HG02678 (cell line): ENCODE results near the gene GLMN.

Experiments used
- ATAC-seq: cut with Tn5 transposase; IDR thresholded peaks from one replicate; pipeline ENCODE4 v1.9.1; 2021; ENCODE audit warnings: mild to moderate bottlenecking, moderate library complexity; ENCODE audit not compliant: unreplicated experiment

The GLMN gene, protein sequence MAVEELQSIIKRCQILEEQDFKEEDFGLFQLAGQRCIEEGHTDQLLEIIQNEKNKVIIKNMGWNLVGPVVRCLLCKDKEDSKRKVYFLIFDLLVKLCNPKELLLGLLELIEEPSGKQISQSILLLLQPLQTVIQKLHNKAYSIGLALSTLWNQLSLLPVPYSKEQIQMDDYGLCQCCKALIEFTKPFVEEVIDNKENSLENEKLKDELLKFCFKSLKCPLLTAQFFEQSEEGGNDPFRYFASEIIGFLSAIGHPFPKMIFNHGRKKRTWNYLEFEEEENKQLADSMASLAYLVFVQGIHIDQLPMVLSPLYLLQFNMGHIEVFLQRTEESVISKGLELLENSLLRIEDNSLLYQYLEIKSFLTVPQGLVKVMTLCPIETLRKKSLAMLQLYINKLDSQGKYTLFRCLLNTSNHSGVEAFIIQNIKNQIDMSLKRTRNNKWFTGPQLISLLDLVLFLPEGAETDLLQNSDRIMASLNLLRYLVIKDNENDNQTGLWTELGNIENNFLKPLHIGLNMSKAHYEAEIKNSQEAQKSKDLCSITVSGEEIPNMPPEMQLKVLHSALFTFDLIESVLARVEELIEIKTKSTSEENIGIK

DNA sequence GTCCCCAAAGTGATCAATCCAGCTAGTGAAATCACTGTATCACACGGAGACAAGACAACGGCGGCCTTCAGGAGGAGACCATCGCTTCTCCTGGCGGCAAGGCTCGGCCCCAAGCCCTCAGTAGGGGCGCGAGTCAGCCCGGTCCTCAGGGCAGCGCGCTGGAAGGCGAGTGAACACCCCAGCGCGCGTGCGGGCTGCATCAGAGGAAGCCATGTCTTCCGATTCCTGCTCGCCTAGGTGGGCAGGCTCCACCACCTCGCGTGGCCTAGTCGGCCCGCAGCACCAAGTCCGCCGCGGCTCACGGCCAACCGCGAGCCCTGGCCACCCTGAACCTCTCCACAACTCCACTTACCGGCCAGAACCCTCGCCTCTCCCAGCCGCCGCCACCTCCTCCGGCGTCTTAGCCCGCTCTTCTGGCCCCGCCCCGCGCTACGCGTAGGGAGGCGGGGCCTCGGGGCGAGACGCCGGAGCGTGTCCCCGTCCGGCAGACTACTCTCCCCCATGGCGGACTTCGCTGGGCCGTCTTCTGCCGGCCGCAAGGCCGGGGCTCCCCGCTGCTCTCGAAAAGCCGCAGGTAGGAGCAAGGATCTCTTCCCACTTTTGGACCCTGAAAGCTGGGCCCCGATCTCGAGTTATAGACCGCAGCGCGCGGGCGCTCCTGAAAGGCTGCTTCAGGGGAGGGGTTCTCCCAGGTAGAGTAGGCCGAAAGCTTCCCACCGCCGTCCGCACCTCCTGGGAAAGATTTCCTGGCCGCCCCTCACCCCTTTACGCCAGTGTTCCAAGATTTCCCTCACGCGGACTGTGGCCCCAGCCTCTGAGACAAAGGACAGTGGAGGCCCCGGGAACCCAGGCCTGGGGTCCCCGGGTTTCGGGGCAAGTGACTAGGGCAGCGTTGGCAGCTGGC lies at the start of gene GLMN, which contains the start of gene RPAP2:
TSS of gene GLMN (minus strand) at position 415 of the 904 bp plus-strand sequence. CDS start 988 bp downstream, outside the sequence.
TSS of gene RPAP2 (plus strand) at position 487 of the 904 bp plus-strand sequence. CDS start at position 502, 15 bp downstream.
- ATAC-seq, result peak; percentile 98

DNA sequence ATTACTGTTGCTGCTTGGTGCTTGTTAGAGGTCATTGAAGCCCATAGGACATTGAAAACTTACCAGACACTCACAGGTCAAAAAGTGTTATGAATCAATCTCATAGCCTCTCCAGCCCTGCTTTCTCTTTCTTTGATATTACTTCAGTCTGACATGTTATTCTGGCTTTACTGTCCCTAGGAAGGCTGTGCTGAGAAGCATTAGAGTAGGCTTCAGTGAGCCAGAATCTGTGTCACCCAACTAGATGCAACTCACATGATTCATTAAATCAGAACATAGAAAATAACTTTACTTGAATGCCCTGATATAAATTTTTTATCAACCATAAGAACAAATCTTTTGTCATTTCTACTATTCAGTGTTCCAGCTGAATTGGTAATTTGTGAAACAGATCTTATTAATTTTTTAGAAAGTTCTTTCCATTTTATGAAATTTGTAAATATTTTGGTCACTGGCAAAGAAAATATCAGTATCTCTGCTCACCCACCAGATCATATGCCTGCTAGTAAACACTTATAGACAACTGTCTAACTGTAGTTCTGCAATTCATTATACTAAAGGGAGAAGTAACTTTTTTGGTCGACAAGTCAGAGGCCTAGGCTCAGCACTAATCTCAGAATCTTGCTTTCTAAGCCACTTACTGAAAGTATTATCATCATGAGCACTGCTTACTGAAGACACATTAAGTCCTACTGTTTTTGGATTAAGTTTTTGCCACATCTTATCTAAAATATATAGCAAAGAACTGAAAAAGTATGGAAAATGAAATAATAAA lies 48.3 kb upstream of the GLMN start:
- ATAC-seq, result no peak

DNA sequence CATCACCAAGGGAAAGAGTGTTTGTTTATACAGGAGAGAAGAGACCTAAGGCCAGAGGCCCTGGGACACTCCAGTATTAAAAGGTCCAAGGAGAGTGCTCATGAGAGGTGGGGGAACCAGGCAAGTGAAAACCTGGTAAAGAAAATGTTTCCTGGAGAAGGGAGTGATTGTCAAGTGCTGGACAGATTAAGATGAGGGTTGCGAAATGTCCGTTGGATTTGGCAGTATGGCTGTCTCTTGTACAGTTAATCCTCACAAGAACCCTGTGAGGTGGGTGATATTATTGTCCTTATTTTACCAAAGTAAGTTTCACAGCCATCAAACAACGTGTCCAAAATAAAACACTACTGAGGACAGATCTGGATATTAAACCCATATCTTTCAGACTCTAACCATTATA lies 44.3 kb upstream of the GLMN start:
- ATAC-seq, result no peak

DNA sequence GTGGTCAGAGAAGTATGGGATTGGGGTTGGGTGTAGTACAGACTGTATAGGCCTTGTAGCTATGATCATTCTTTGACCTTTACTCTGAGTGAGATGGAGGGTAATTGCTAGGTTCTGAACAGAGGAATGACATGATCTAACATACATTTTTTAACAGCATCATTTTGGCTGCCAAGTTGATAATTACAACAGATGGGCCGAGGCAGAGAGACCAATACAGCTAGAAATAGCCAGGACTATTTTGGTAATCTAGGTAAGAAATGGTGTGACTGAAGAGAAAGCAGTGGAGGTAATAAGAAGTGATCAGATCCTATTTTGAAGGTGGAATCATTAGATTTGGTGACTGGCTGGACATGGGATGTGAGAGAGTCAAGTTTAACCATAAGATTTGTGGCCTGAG lies 43.6 kb upstream of the GLMN start:
- ATAC-seq, result no peak

DNA sequence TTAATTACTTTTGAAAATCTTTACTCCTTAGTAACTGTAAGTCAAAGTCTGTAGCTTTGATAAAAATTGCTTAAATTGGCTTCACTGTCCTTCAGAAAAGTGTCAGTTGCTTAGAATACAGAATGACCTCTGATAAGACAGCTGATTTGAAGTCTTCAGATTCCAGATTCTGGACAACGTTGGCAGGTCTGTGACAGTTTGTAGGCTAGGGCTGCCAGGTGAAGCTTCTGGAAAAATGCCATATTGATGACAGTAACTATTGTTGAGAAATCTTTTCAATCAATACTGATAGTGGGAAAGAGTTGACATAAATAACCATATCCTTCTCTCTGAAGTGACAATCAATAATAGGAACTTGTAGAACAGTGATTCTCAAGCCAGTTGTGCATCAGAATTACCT lies 41.4 kb upstream of the GLMN start:
- no peak for ATAC-seq

DNA sequence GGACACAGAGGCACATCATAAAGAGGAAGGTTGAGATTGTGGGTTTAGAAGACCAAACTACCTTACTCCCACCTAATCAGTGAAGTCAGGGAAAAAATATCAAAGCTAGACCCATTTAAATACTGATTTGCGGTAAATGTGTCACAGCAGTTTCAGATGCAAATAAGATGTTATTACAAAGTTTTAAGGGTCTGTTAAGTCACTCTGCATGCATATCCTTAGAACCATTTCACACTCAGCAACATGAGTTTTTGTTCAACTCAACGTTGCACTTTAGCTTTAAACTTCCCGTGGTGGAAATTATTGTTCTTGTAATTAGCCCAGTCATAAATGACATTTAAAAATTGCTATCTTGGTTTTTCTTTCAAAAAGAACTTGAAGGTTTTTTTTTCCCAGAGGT lies 34.9 kb upstream of the GLMN start:
- ATAC-seq, result no peak

DNA sequence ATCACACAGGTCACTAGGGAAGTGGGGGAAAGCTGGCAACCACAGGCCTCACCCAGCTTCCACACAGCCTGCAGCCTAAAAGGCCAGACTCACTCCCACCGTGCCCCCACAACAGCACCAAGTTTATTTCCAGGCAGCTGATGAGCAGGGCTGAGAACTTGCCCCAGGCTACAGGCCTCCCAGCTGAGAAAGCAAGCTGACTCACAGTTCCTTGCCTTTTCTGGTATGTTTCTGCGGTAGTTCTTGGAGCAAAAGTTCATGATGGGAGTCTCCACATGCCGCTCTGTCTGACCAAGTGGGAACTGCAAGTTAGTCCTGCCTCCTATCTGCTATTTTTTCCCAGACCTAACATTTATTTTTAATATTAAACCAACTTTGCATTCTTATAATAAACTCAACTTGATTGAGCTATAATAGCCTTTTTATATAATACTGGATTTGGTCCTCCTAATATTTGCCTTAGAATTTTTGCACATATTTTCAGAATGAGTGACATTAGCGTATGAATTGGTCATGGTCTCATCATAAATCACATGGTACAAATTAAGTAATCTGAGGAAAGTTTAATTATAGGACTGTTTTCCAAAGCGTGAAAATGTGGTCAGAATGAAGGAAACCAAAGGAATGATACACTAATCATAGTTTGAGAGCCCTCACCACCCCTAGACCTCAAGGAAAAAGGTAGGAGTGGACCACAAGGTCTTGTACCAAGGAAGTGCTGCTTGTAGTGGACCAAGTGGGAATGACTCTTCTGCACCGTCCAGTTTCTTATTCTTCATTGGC lies 30.8 kb upstream of the GLMN start:
- ATAC-seq, result no peak

DNA sequence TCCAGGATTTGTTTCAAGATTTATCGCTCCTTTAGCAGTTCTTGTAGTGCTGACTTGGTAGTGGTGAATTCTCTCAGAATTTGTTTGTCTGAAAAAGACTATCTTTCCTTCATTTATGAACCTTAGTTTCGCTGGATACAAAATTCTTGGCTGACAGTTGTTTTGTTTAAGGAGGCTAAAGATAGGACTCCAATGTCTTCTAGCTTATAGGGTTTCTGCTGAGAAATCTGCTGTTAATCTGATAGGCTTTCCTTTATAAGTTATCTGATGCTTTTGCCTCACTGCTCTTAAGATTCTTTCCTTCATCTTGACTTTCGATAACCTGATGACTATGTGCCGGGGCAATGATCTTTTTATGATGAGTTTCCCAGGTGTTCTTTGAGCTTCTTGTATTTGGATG lies 29.0 kb upstream of the GLMN start:
- no peak for ATAC-seq

DNA sequence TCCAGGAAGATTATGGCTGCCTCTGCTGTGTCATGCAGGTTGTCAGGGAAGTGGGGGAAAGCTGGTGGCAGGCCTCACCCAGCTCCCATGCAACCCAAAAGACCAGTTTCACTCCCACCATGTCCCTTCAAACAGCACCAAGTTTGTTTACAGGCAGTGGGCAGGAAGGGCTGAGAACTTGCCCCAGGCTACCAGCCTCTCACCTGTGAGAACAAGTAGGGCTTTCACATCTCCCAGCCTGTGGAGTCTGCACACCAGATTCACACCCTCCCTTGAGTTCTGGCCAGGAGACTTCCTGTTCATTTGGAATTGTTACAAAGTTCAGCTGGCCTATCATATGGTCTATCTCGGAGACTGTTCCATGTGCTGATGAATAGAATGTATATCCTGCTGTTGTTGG lies 27.9 kb upstream of the GLMN start:
- no peak for ATAC-seq

DNA sequence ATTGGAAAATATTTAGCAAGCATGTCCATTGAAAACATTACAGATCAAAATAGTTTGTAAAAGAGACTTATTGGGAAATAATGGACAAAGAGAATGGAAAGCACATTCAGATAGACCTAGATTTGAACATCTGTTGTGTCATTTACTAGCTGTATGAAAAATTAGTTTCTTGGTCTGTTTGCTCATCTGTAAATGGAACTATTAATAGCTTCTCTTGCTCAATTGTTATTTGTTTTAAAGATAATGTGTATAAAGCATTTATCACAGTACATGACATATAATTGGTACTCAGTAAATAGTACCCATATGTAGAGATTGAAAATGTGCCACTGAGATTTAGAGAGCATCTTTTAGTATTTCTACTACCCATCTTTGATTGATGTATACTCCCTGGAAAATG lies 26.0 kb upstream of the GLMN start:
- no peak for ATAC-seq

DNA sequence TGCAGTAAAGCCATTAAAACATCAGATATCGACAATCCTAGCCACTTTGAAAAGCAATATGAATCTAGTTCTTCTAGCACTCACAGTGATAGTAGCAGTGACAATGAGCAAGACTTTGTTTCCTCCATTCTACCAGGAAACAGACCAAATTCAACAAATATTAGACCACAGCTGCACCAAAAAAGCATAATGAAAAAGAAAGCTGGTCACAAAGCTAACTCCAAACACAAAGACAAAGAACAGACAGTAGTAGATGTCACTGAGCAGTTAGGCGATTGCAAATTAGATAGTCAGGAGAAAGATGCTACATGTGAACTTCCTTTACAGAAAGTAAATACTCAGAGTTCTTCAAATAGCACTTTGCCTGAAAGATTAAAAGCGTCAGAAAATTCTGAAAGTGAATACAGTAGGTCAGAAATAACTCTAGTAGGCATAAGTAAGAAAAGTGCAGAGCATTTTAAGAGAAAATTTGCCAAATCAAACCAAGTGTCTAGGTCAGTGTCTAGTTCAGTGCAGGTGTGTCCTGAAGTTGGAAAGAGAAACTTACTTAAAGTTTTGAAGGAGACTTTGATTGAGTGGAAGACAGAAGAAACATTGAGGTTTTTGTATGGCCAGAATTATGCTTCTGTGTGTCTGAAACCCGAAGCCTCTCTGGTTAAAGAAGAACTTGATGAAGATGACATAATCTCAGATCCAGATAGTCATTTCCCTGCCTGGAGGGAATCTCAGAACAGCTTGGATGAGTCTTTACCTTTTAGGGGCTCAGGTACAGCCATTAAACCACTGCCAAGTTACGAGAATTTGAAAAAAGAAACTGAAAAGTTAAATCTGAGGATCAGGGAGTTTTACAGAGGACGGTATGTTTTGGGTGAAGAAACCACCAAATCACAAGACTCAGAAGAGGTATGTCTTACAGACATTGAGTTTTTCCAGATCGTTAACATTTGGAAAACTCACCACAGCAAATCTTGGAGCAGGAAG lies 25.0 kb upstream of the GLMN start:
- no peak for ATAC-seq

DNA sequence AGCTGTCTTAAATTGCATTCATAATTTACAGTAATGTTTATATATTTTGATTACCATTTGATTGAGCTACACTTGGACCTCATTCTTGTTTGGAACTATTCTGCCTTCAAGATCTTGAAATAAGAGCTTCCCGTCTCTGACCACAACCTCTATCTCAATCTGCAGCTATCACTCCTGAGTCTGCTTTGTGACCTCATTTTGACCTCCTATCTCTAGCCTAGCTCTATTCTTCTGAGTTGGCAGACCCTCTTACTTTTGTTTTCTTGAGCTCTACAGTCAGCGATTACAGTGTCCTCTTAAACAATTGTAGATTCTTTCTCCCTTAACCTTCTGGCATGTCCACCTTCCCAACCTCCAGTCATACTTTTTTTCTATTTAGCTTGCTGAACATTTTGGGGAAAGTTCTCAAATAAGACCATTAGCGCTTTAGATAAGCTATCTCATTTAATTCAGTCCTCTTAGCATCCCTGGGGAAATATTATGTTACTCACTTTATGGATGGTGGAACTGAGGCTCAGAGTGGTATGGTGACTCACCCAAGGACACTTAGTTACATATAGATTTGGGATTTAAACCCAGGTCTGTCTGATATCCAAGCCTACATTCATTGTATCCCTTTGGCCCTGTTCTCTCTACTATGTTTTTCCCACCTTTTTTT lies 19.2 kb upstream of the GLMN start:
- ATAC-seq, result no peak

DNA sequence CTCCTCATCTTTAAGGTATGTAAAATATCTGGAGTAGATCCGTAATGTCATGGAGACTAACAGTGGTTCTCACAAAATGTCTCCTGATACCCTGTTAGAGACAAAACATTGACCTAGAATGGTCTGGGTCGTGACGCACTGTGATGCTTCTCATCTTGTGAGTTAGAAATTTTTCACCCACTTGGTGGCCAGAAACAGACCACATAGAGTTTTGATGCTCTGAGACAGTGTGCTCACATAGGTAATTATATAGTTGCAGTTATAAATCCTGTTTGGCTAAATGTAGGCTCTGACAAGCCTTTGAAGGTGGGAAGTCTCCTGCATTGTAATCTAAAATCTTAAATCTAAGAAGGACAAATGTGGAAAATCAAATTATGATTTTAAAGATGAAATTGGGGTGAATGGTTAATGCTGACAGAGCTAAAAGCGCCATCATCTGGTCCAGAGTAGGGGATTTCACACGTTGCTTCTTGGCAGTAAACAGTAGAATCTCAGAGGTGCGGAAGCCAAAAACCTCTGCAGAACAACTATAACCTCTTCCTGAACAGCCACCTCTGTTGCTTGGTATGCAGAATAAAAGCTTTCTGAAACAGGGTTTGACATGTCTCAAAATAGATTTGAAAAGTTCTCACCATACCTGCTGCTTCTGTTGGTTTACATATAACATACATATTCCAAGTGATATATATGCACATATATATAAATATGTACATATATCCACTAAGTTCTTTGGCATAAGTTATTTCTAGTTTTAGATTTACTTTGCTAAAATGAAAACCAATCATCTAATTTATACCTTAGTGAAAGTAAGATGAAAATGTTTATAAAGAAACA lies 17.2 kb upstream of the GLMN start:
- ATAC-seq, result no peak

DNA sequence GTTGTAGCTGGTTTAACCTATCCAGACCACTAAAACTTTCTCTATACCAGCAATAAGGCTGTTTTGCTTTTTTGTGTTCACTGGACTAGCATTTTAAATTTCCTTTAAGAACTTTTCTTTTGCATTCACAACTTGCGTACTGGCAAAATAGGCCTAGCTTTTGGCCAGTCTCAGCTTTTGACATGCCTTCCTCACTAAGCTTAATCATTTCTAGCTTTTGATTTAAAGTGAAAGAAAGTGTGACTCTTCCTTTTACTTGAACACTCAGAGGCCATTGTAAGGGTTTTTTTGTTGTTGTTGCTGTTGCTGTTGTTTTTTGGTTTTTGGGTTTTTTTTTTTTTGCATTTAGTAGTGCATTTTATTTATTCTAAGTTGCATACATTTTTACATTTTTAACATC lies 15.2 kb upstream of the GLMN start:
- no peak for ATAC-seq

DNA sequence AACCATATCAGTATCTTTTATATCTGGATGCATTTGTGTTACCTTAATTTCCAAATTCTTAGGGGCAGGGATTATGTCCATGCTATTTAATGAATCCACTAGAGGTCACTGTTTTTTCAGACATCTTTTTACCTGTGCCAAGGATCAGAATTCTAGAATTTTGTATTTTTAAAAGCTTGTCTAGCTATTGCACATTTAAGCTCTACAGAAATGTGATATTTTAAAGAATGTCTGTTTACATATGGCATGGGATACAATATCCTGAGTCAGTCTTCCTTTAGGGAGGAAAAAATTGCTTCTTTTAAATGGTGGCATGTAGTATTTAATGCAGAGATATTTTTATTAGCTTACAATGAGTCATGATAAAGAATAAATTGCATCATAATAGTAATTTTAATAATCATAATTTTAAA lies 11.4 kb upstream of the GLMN start:
- no peak for ATAC-seq

DNA sequence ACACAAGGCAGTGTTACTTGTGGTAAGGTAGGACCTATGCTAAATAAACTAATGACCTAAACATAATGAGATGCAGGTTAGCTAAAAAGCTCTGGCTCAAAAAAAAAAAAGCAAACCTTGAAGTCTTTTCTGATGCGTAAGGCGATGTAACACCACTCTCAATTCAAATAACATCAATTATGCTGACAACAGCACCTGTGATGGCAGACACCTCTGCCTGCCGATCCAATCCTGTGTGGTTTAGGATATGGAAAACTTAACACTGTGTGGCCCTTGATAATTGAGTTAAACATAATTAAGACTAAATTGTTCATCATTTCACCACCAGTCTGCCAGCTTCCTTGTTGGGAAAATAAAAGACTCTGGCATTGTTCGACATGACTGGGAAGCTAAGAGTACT lies 9.2 kb upstream of the GLMN start:
- no peak for ATAC-seq

DNA sequence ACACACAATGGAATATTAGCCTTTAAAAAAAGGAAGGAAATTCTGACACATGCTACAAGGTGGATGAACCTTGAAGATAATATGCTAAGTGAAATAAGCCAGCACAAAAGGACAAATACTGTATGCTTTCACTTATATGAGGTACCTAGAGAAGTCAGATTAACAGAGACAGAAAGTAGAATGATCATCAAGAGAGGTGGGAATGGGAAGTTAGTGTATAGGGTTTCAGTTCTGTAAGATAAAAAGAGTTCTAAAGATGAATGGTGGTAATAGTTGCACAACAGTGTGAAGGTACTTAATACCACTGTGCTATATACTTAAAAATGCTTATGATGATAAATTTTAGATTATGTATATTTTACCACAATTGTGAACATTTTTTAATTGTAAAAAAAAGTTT lies 7.2 kb upstream of the GLMN start:
- no peak for ATAC-seq
